Mucosa of descending colon (tissue), 3 donors: ENCODE measurements around the gene ETV6. TPM values are rescaled to one million over a fixed set of nuclear protein-coding genes. Genes with fewer than 3 reads are reported as not detected.

Experiments
- ATAC-seq: fragments of 200-7000 bp; cut with Tn5 transposase; one replicate; pipeline ENCODE4 v1.9.1; 2020; ENCODE audit warnings: mild to moderate bottlenecking, moderate library complexity
- DNase-seq, 3 donors: peaks; one replicate each; pipeline ENCODE4 v3.0.0-alpha.2; 2020
- H3K36me3 ChIP-seq: fragments of 200-600 bp; one replicate; pipeline ENCODE4 v1.8.0; 2021; ENCODE audit warnings: low read depth, mild to moderate bottlenecking
- H3K4me1 ChIP-seq: fragments of 200-600 bp; one replicate; pipeline ENCODE4 v1.8.0; 2021; ENCODE audit warnings: low read depth, mild to moderate bottlenecking
- H3K4me3 ChIP-seq: fragments of 200-600 bp; one replicate; pipeline ENCODE4 v1.8.0; 2021; ENCODE audit warnings: mild to moderate bottlenecking
- H3K9me3 ChIP-seq: fragments of 200-600 bp; one replicate; pipeline ENCODE4 v1.8.0; 2021; ENCODE audit warnings: mild to moderate bottlenecking
- intact Hi-C, 2 donors: fragments of 100-400 bp; cut with DNase I in 1 of 2; cut with micrococcal nuclease in 1 of 2; formaldehyde crosslinking; loops; one replicate each; pipeline versions ENCODE4 v1.11.0 to v1.11.1; 2022; cut with DNase I, micrococcal nuclease
- total RNA-seq, 3 donors: library from RNA; stranded (reverse); fragmentation: NEBNext Ultra II Directional in 2 of 3; extraction: Animal tissue kit (Norgen Biotek cat#: 25700) in 2 of 3; gene quantifications; one replicate each; pipeline versions ENCODE4 v1.2.1 to v1.2.4, GENCODE V29; 2021 to 2023
- TF ChIP-seq, protein P1 (sequence below): fragments of 200-600 bp; IDR thresholded peaks from one replicate; pipeline ENCODE4 v1.8.0; 2022; ENCODE audit warnings: antibody characterized with exemption, mild to moderate bottlenecking
- donor health status: DM: no; HTN: no; CAD: no; lungs with moderate emphysema.
- donor health status: DM: no; HTN: no; CAD: no.
- donor health status: DM: no; HTN: yes; CAD: no.

The ETV6 gene
- total RNA-seq, 3 donors from 2014 or later: 60.9 to 74.3 (median 72.8) TPM

DNA sequence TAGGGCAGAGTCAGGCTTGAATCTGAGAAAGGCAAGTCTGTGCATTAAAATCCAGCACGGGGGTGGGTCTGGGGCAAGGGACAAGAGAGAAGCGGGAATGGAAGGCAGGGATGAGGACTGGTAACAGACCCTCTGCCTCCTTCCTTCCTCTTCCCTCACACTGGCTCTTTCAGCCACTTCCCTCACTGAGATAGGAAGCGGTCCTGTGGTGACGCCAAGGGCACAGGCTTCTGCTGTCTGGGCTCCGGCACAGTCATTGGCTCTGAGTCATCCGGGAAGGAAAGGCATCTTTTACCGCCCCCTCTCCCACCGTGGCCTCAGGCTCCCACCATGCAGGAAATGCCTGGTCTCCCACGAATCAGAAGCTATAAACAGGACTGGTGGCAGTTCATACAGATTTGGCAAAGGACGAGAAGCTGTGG, 70.2 kb downstream of the ETV6 start:
- DNase-seq (peak in 2 of 3 donors; percentile 46 to 70), ATAC-seq (peak; percentile 53)
- intact Hi-C loops: no loop called here
- Histone ChIP-seq H3K36me3 (no peaks in the 10 kb centered on the region), H3K4me3 (no peak overlapping the region), H3K4me1 (peaks cover 16% of the 10 kb centered on the region), H3K9me3 (no peaks in the 10 kb centered on the region)
- TF ChIP-seq, protein P1, sequence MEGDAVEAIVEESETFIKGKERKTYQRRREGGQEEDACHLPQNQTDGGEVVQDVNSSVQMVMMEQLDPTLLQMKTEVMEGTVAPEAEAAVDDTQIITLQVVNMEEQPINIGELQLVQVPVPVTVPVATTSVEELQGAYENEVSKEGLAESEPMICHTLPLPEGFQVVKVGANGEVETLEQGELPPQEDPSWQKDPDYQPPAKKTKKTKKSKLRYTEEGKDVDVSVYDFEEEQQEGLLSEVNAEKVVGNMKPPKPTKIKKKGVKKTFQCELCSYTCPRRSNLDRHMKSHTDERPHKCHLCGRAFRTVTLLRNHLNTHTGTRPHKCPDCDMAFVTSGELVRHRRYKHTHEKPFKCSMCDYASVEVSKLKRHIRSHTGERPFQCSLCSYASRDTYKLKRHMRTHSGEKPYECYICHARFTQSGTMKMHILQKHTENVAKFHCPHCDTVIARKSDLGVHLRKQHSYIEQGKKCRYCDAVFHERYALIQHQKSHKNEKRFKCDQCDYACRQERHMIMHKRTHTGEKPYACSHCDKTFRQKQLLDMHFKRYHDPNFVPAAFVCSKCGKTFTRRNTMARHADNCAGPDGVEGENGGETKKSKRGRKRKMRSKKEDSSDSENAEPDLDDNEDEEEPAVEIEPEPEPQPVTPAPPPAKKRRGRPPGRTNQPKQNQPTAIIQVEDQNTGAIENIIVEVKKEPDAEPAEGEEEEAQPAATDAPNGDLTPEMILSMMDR: no peak

DNA sequence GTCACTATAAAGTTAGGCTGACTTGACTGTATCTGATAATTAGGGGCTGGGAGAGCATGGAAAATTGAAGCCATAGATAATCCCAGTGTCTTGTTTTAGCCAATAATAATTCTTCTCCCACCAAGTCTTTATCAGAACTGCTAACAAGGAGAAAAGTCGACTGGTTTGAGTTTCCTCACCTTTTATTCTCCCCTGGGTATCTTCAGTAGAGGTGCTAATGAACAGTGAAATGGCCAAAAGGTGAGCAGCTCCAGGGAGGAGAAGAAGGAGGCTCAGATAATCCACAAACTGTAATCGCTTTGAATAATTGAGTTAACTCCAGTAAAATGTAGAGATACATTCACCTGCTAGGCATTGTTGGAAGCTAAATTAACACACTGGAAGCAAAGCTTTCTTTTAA, 72.6 kb downstream of the ETV6 start:
- TF ChIP-seq, protein P1: no peak
- no peaks in the 10 kb centered on the region for H3K36me3 ChIP-seq
- no peak overlapping the region for H3K4me3 ChIP-seq
- intact Hi-C loops: no loop called here
- ATAC-seq (no peak), DNase-seq (no peak)
- peaks cover 14% of the 10 kb centered on the region for H3K4me1 ChIP-seq
- no peaks in the 10 kb centered on the region for H3K9me3 ChIP-seq

DNA sequence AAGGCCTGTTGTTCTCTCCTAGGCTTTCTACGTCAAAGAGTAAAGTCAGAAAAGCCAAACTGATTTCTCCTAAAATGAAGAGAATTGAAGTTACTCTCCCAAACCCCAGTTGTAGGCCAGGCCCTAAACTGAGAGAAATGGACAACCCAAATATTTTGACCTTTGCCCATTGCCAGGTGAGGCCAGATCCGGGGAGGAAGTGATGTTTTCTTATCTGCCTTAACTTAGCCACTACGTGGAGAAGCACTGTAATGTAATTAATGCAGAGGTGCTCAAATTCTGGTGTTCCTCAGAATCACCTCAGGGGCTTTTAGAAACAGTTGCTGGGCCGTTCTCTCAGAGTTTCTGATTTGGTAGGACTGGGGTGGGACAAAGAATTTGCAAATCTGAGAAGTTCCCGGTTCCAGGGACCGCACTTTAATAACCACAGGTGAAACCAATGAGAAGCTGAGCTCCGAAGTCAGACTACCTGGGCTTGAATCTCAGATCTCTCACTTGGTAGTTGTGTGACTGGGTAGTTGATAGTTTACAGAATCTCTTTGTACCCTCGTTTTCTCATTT, 73.2 kb downstream of the ETV6 start:
- intact Hi-C loops: no loop called here

GRCh38 chr12:11723993-11724392, 74.5 kb downstream of the ETV6 start:
- Histone ChIP-seq H3K9me3 (no peaks in the 10 kb centered on the region), H3K4me3 (no peak overlapping the region), H3K36me3 (peaks cover 4% of the 10 kb centered on the region), H3K4me1 (peaks cover 21% of the 10 kb centered on the region)
- intact Hi-C loops: no loop called here
- TF ChIP-seq, protein P1: no peak
- DNase-seq (no peak), ATAC-seq (no peak)

More for the DNA sequence above, 73.2 kb downstream of the ETV6 start:
- no peak overlapping the region for H3K4me3 ChIP-seq
- DNase-seq: no peak
- no peaks in the 10 kb centered on the region for H3K36me3 ChIP-seq
- no peak for ATAC-seq
- H3K4me1 ChIP-seq: peaks cover 18% of the 10 kb centered on the region
- H3K9me3 ChIP-seq: no peaks in the 10 kb centered on the region
- TF ChIP-seq, protein P1: no peak

DNA sequence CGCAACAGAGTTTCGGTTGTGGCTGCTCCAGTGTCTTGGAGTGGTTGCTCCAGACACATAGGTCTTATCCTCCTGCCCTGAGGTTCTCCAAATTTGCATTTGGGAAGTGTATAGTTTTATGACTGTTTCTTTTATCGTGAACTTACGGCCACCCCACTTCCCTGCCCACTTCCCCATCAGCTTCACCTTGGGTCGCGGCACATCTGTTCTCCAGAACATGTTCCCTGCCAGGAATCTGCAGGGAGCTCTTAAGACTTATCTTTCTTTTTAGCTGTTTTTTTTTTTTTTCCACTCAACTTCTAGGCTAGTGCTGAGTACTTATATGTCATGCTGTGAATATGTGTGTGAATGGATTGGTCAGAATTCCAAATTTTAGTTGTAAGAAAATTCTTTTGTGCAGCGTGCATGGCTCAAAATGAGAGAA, 75.4 kb downstream of the ETV6 start:
- intact Hi-C loops: no loop called here
- Histone ChIP-seq H3K36me3 (peaks cover 5% of the 10 kb centered on the region), H3K4me3 (no peak overlapping the region), H3K4me1 (peaks cover 25% of the 10 kb centered on the region), H3K9me3 (no peaks in the 10 kb centered on the region)
- TF ChIP-seq, protein P1: no peak
- DNase-seq (no peak), ATAC-seq (no peak)

DNA sequence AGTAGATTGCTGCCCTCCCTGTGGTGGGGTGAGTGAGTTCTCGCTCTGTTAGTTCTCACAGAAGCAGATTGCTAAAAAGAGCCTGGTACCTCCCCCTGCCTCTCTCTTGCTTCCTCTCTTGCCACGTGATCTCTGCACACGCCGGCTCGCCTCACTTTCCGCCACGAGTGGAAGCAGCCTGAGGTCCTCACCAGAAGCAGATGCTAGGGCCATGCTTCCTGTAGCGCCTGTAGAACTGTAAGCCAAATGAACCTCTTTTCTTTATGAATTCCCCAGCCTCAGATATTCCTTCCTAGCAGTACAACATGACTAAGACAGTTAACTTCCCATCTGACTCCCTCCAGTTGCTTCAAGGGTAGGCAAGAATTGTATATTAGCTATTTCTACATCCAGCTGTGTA, 76.2 kb downstream of the ETV6 start:
- H3K36me3 ChIP-seq: peaks cover 5% of the 10 kb centered on the region
- H3K4me1 ChIP-seq: peaks cover 29% of the 10 kb centered on the region
- no peak overlapping the region for H3K4me3 ChIP-seq
- H3K9me3 ChIP-seq: no peaks in the 10 kb centered on the region
- TF ChIP-seq, protein P1: no peak
- ATAC-seq (no peak), DNase-seq (no peak)
- intact Hi-C loops: no loop called here
